ENCODE data around the gene MYCBPAP.

The MYCBPAP gene

GRCh38 chr17:50507871-50508572, at the start of gene MYCBPAP:
MYCBPAP (plus strand) TSS chr17:50508439; CDS start chr17:50508675, 236 bp downstream.
- peak; percentile 22 for DNase-seq (ENCODE audit: low read depth, low spot score)

- DNase-seq (ENCODE audit: low read depth, low spot score): no peak
Observed at GRCh38 chr17:50458701-50459676, 49.2 kb upstream of the MYCBPAP start.

GRCh38 chr17:50459756-50460155, 48.5 kb upstream of the MYCBPAP start:
- DNase-seq (ENCODE audit: low read depth, low spot score): no peak

GRCh38 chr17:50460831-50461526, 47.3 kb upstream of the MYCBPAP start:
- DNase-seq (ENCODE audit: low read depth, low spot score): no peak

- no peak for DNase-seq (ENCODE audit: low read depth, low spot score)
Observed at GRCh38 chr17:50461550-50462132, 46.6 kb upstream of the MYCBPAP start.

- DNase-seq (ENCODE audit: low read depth, low spot score): no peak
Observed at GRCh38 chr17:50462446-50462845, 45.8 kb upstream of the MYCBPAP start.

GRCh38 chr17:50464121-50464520, 44.1 kb upstream of the MYCBPAP start:
- no peak for DNase-seq (ENCODE audit: low read depth, low spot score)

- DNase-seq (ENCODE audit: low read depth, low spot score): no peak
Observed at GRCh38 chr17:50464736-50465135, 43.5 kb upstream of the MYCBPAP start.

GRCh38 chr17:50465171-50465570, 43.1 kb upstream of the MYCBPAP start:
- no peak for DNase-seq (ENCODE audit: low read depth, low spot score)

- DNase-seq (ENCODE audit: low read depth, low spot score): no peak
Observed at GRCh38 chr17:50465635-50466034, 42.6 kb upstream of the MYCBPAP start.

GRCh38 chr17:50466371-50467113, 41.7 kb upstream of the MYCBPAP start:
- DNase-seq (ENCODE audit: low read depth, low spot score): no peak

- DNase-seq (ENCODE audit: low read depth, low spot score): no peak
Observed at GRCh38 chr17:50467114-50467854, 41.0 kb upstream of the MYCBPAP start.

GRCh38 chr17:50467855-50468303, 40.4 kb upstream of the MYCBPAP start:
- DNase-seq (ENCODE audit: low read depth, low spot score): no peak

GRCh38 chr17:50468304-50469207, 39.7 kb upstream of the MYCBPAP start, which contains the start of gene CHAD:
CHAD (minus strand) TSS chr17:50468880; CDS start chr17:50468813, 67 bp downstream.
- no peak for DNase-seq (ENCODE audit: low read depth, low spot score)

GRCh38 chr17:50469208-50469605, 39.0 kb upstream of the MYCBPAP start:
- DNase-seq (ENCODE audit: low read depth, low spot score): no peak

- no peak for DNase-seq (ENCODE audit: low read depth, low spot score)
Observed at GRCh38 chr17:50469671-50470305, 38.5 kb upstream of the MYCBPAP start.

- no peak for DNase-seq (ENCODE audit: low read depth, low spot score)
Observed at GRCh38 chr17:50470426-50470825, 37.8 kb upstream of the MYCBPAP start.

Measured in brain pericyte (primary cell).